Fibroblast of skin of right biceps (primary cell): ENCODE data around the gene FOCAD.
A peak's percentile ranks its signal among the peaks of the same experiment; 100 is the strongest.
"Not testable (repeated sequence)": the region's sequence is repeated elsewhere in the genome, so short reads cannot be mapped to it uniquely, and the experiment has no call there.

Source experiments
- DNase-seq: peaks from one replicate; pipeline ENCODE4 v3.0.0-alpha.2; 2013

The FOCAD gene, protein sequence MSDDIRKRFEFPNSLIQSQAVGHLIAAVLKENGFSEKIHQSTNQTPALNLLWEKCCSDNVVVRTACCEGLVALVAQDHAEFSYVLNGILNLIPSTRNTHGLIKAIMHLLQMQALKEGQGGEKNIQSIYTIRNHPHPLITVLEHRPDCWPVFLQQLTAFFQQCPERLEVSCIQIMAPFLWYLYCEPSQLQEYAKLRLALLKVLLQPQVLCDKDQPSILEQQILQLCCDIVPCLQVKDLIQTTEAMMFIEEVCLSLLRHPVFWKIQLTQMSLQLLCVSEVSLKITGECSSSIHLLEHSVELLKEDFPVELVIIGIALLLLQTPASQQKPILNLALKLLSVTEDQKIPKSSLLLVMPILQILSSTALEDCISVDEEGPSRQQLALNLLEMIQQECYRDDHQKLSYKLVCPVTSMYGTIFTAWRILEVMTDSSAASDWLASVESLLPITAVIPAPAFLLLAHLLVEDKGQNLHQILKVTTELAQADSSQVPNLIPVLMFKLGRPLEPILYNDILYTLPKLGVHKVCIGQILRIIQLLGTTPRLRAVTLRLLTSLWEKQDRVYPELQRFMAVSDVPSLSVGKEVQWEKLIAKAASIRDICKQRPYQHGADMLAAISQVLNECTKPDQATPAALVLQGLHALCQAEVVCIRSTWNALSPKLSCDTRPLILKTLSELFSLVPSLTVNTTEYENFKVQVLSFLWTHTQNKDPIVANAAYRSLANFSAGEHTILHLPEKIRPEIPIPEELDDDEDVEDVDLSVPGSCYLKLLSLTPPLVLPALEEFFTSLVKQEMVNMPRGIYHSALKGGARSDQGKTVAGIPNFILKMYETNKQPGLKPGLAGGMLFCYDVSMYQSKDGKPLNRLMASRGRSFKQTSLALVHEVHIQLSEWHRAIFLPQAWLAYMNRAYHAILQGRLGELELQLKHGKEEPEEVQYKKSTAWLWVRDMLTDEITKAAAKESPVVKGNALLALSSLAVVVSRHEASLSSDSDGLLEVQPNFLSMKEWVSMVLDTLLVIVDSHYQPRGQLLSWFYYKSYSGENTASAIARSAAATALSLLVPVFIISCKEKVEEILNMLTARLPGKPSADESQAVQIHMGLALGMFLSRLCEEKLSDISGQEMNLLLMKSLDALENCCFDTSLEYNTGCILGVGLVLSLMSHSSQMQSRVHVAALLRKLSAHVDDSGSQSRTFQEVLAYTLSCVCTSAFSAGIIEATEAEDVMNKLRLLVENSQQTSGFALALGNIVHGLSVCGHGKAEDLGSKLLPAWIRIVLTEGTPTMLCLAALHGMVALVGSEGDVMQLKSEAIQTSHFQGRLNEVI (N-terminal part only)

DNA sequence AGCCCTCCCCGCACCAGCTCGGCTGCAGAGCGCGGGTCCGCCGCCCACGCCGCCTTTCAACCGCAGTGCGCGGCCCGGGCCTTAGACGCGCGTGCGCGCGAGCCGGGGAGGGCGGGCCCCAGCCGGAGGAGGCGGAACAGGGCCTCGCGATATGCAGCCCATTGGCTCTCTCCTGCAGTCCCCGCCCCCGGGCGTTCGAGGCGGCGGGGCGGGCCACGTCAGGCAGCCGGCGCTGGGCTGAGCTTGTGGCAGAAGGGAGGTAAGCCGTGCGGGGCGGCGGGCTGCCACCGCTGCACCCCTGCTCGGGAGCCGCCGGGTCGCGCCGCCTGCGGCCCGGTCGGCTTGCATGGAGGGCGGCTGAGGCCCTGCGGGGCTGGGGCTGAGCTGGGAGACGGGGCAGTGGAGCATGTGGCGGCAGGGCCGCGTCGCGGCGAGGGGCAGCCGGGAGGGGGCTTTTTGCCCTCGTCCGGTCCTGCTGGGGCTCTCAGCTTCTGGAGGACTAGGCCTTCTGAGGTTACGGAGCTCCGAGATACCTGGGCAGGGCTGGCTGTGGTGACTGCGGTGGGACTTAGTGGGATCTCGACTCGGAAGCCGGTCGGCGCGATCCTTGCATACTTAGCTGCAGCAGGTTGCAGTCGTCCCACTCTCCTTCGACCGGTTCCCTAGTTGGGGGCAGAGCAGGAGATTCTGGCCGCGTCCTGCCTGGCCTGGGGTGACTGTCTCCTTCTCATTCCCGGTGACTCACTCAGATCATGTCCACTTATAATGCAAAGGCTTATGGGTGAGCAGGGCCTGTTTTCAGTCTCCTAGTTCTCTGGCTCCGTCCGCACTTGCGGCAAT is at the start of gene FOCAD:
Gene FOCAD (plus strand): TSS at position 225 of the 840 bp plus-strand sequence. CDS start 31,095 bp downstream, outside the sequence.
- peak; percentile 94 for DNase-seq

DNA sequence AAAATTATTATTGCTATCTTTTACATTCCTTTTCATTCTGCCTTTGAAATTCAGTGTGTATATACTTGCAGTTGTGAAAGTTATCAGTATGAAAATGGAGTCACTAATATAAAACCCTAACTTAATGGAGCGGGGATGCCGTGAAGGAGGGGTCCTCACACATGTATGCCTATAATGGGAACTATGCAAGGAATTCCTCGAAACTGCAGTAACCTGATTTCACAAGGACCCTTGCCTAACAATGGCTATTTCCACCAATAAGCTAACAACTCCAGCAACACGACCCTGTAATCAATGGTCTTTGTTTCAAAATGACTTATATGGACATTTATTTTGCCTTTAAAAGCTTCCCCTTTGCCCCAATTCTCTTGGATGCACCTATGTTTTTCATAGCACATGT is 49.2 kb upstream of the FOCAD start:
- DNase-seq = no peak

DNA sequence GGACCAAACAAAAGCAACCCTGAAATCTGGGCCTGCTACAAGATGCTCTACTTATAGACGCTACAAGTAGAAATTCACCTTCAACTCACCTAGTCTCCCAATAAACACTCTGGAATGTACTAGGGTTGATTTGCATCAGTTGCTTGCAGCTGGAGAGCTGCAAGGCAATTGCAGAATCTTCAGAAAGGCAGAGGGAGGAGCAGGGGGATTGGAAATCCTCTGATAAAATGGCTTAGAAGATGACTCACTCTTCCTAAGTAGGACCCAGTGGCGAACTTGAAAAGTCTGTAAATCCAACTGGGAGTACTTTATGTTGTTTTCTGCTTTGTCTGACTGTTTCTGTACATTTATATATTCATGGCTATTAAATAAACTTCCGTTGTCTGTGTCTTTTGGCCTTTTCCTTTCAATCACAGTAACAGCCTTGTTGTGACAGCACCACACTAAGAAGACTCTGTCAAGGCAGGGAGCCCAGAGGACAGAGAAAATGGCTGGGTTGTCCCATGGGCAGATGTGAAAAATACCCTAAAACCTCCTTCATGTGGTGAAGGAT is 47.1 kb upstream of the FOCAD start:
- no peak for DNase-seq

DNA sequence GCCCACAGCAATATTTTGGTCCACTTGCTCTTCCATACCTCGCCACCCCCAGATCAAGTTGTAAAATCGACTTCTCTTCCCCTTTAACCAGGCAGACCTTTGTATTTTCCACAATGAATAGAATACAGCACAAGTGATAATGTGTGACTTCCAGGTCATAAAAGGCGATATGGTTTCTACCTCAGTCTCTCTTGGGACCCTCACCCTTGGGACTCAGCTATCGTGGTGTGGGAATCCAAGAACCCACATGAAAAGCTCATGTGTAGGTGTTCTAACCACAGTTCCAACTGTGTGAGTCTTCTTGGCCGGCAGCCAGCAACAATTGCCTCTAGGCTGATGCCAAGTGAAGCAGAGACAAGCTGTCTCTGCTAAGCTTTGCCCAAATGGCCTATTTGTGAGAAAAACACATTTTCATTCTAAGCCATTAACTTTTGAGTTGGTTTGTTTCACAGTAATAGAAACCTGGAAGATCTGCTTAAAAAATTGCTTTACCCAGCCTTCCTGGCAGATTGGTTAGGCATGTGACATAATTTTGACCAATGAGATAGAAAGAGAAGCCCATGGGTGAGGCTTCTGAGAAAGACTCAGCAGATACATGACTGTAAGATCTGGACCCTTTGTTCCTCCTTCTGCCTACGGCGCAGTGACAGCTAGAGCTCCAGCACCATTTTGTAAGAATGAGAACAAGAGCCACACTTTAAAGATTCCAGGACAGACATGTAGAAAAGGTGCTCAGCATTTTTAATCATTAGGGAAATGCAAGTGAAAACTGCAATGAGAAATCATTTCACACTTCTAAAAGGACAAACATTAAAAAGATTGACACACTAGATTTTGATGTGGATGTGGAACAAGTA is 43.5 kb upstream of the FOCAD start:
- peak; percentile 38 for DNase-seq

DNA sequence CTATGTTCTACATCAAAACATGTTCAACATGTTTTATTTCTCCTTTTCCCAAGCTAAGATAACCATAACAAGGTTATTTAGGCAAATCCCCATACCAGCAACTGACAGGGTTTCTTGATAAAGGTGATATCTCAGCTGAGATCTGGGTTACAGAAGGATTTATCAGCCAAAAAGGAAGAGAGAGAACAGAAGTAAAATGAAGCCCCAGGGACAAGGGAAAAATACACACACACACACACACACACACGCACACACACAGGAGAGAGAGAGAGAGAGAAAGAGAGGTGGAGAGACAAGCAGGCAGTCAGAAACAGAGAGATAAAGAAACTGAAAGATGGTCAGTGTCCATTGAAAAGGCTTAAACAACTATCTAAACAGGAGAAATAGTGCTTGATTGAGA is 42.0 kb upstream of the FOCAD start:
- DNase-seq = no peak

DNA sequence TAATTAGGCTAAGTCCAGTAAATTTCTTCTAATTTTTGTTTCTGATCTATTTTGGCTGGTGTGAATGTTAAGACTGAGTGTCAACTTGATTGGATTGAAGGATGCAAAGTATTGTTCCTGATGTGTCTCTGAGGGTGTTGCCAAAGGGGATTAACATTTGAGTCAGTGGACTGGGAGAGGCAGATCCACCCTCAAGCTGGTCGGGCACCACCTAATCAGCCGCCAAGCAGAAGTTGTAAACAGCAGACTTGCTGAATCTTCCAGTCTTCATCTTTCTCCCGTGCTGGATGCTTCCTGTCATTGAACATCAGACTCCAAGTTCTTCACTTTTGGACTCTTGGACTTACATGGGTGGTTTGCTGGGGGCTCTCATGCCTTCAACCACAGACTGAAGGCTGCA is 40.4 kb upstream of the FOCAD start:
- DNase-seq = no peak

DNA sequence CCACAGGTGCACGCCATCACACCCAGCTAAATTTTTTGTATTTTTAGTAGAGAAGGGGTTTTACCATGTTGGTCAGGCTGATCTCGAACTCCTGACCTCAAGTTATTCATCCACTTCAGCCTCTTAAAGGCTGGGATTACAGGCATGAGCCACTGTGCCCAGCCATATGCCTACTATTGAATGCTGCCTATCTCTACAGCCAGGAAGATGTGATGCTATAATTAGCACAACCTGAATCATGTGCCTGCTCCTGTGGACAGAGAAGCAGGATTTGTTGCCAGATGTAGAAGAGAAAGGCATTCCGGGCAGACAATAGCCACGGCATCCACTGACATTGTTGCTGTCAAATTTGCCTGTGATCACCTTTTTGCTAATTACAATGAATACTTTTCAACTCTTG is 37.4 kb upstream of the FOCAD start:
- DNase-seq = no peak

DNA sequence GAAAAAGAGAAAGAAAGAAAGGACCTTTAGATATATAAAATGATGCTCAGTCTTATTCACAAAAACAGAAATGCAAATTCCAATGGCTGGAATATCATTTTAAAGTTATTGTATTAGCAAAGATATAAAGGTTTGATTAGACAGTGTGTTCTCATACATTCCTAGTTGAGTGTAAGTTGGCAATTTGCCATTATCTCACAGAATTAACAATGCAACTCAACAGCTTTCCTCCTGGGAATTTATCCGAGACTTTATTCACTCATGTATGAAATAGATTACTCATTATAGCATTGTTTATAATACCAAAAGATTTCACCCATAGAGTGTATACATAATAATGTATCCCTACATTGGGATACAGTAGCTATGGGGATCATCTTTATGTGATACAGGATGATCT is 34.7 kb upstream of the FOCAD start:
- DNase-seq = peak; percentile 16

DNA sequence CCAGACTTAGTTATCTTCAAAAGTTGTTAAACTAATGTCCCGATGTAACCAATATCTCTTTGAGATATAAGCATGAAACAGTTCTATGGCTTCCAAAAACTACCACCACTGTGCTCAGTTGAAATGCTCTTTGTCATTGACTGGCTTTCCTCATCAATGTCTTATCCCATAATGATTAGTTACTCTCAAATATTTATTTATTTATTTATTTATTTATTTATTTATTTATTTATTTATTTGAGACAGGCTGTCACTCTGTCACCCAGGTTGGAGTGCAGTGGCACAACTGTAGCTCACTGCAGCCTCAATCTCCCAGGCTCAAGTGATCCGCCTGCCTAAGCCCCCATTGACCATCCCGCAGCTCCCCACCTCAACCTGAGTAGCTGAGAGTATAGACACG is 33.7 kb upstream of the FOCAD start:
- DNase-seq = no peak

DNA sequence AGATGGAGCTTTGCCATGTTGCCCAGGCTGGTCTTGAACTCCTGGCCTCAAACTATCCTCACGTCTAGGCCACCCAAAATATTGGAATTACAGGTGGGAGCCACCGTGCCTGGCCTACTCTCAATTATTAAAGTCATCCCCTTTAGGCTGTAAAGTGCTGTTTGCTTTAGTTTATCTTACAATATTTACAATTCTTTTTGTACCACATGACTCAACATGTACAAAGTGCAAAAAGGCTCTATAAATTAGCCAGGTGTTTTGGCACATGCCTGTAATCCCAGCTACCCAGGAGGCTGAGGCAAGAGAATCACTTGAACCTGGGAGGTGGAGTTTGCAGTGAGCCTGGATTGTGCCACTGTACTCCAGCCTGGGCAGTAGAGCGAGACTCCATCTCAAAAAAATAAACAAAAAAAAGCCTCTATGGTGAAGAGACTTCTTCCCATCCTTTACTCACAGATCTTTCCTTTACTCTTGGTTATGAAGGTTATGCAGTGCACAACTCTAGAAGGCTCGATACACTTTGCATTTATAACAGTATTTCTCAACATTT is 33.2 kb upstream of the FOCAD start:
- no peak for DNase-seq

DNA sequence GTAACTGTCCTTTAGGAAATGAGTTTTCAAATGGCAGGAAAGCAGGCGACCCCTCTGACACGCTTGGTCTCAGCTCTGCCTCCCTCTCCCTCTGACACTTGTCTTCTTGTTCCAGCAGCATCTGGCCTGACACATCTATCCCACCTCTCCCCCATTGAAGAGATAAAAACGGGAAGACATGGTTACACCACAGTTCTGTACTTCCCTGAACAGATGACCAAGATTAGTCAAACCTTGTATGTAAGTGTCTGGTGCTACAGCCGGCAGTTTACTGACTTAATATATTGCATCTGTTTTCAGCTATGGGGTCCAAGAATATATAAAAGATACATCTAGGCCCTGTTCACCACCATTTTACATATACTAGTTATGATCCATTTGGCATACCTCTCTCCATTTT is 32.1 kb upstream of the FOCAD start:
- DNase-seq = no peak

DNA sequence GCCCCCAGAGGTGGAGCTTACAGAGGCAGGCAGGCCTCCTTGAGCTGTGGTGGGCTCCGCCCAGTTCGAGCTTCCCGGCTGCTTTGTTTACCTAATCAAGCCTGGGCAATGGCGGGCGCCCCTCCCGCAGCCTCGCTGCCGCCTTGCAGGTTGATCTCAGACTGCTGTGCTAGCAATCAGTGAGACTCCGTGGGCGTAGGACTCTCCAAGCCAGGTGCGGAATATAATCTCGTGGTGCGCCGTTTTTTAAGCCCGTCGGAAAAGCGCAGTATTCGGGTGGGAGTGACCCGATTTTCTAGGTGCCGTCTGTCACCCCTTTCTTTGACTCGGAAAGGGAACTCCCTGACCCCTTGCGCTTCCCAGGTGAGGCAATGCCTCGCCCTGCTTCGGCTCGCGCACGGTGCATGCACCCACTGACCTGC is 25.8 kb upstream of the FOCAD start:
- not testable (repeated sequence) for DNase-seq

DNA sequence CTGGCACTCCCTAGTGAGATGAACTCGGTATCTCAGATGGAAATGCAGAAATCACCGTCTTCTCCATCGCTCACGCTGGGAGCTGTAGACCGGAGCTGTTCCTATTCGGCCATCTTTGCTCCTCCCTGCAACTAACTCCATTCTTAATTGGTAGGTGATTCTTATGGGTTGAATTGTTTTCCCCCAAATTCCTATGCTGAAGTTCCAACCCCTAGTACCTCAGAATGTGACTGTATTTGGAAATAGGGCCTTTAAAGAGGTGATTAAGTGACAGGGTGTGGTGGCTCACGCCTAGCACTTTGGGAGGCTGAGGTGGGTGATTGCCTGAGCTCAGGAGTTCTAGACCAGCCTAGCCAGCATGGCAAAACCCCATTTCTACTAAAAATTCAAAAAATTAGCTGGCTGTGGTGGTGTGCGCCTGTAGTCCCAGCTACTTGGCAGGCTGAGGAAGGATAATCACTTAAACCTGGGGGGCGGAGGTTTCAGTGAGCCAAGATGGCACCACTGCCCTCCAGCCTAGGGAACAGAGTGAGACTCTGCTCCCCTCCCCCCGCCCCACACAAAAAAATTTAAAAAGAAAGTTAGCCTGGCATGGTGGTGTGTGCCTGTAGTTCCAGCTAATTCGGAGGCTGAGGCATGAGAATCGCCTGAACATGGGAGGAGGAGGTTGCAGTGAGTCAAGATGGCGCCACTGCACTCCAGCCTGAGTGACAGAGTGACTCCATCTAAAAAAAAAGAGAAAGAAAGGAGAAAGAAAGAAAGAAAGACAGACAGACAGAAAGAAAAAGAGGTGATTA is 25.2 kb upstream of the FOCAD start:
- no peak for DNase-seq

DNA sequence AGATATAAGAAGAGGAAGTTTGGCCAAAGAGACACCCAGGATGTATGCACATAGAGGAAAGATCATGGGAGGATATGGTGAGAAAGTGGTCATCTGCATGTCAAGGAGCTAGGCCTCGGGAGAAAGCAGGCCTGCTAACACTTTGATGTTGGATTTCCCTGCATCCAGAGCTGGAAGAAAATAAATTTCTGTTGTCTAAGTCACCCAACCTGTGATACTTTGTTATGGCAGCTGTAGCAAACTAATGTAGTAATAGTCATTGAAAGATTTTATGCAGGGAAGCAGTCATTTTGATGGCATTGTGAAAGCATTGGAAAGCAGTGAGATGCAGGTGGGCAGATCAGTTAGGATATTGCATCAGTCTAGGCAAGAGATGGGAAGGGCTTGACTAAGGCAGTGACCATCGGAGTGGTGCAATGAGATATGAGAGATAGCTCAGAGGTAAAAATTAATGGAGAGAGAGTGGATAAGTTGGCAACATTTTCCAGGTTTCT is 24.5 kb upstream of the FOCAD start:
- DNase-seq = no peak

DNA sequence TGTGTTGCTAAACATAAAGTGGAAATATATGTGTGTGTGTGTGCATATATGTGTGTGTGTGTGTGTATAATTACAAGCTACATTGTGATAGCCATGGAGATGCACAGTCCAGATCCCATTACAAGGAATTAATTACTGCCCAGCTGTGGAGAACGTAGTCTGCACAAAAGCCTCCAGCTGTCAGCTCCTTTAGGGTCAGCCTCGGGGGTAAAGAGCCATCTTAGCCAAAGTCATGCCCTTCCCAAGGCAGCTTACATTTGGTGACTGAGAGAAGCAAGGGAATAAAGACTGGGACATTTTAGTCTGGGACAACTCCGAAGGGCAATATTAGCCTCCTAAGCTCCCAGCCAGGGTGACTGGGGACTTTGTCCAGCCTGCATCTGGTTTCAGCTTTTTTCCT is 21.9 kb upstream of the FOCAD start:
- no peak for DNase-seq

DNA sequence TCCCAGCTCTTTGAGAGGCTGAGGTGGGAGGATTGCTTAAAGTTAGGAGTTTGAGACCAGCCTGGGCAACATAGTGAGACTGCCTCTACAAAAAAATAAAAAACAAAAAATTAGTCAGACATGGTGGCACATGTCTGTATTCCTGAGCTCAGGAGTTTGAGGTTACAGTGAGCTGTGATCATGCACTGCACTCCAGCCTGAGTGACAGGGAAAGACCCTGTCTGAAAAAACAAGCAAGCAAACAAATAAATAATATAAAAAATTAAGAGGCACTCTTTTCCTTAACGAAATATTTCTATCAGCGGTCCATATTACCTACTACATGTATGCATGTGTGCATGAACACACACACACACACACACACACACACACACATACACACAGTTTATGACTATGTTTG is 20.9 kb upstream of the FOCAD start:
- no peak for DNase-seq

DNA sequence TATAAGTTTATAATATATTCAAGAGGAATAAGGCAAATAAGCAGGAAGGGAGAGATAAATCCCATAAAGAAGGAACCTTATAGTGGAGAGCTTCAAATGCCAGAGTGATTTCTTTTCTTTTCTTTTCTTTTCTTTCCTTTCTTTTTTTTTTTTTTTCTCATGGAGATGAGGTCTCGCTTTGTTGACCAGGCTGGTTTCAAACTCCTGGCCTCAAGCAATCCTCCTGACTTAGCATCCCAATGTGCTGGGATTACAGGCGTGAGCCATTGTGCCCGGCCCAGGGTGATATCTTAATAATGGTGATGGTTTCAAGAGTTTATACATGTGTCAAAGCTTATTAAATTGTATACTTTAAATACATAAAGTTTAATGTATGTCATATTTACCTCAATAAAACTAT is 19.6 kb upstream of the FOCAD start:
- DNase-seq = no peak

DNA sequence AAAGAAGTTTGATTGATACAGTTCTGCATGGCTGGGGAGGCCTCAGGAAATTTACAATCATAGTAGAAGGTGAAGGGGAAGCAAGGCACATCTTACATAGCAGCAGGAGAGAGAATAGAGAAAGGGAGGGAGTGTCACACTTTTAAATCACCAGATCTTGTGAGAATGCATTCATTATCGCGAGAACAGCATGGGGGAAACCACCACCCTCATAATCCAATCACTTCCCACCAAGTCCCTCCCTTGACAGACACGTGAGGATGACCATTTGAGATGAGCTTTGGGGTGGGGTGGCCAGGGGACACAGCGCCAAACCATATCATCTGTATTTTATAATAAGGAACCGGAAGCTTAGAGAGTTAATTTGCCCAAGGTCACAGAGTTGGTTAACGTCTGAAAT is 13.7 kb upstream of the FOCAD start:
- no peak for DNase-seq

DNA sequence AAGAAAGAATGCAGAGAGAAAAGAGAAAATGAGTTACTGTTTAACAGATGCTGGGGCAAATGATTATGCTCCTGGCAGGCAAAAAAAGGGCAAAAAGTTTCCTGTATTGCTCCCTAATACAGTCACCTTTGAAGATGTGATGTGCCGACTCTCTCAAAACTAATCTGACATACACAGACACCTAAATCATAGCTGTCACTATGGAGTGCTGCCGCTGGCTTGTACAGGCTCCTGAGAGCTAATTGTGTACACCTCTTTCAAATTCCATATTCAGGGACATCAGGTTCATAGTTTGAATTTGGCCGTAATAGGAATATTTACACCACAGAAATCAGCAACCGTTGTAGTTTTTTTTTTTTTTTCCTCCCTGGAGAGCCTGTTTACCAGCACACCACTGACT is 12.4 kb upstream of the FOCAD start:
- no peak for DNase-seq
